PFSK-1 (cell line): ENCODE results near the gene RAP1A.

ENCODE experiments used
- FOXP2 ChIP-seq: optimal IDR thresholded peaks from 2 replicates; pipeline ENCODE3; 2011; ENCODE audit warnings: borderline replicate concordance, control low read depth, inconsistent platforms; ENCODE audit not compliant: insufficient read depth; ENCODE audit errors: extremely low read length, extremely low read depth
- POLR2AphosphoS5 ChIP-seq: IDR thresholded peaks from 2 replicates; pipeline ENCODE4 v1.6.1; 2012; ENCODE audit warnings: low read depth, mild to moderate bottlenecking, control low read depth, low read length, moderate library complexity
- SIN3A ChIP-seq: IDR thresholded peaks from 2 replicates; pipeline ENCODE4 v1.6.1; 2012; ENCODE audit warnings: mild to moderate bottlenecking, low read length, moderate library complexity, borderline replicate concordance; ENCODE audit not compliant: insufficient read depth
- TAF1 ChIP-seq: IDR thresholded peaks from 2 replicates; pipeline ENCODE4 v1.6.1; 2012; ENCODE audit warnings: low read length, control low read depth, borderline replicate concordance; ENCODE audit not compliant: insufficient read depth
- TF ChIP-seq, protein P1 (sequence below), 2 experiments: IDR thresholded peaks; 2 replicates each; pipeline versions ENCODE4 v1.6.1 to v1.8.0; 2011 to 2012; ENCODE audit warnings: low read depth in 2 of 2, low read length in 2 of 2, control low read depth in 1 of 2, inconsistent platforms in 1 of 2, mild to moderate bottlenecking in 1 of 2, moderate library complexity in 1 of 2; ENCODE audit not compliant: insufficient read depth in 1 of 2

The RAP1A gene

DNA sequence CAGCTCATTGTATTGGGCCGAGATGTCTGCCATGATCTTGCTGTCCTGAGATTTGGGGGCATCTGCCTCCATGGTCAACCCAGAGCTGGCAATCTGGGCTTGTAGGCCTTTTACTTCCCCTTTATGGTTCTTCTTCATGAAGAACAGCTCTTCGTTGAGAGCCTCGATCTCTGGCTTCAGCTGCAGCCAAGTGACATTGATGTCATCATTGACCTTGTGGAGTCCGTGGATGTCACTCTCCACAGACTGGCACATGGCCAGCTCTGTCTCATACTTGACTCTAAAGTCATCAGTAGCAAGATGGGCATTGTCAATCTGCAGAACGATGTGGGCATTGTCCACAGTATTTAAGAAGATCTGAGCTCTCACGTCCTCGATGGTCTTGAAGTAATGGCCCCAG lies 29.2 kb downstream of the RAP1A start:
- TF ChIP-seq FOXP2 (no peak), POLR2AphosphoS5 (no peak), SIN3A (no peak), TAF1 (no peak)
- TF ChIP-seq, protein P1, sequence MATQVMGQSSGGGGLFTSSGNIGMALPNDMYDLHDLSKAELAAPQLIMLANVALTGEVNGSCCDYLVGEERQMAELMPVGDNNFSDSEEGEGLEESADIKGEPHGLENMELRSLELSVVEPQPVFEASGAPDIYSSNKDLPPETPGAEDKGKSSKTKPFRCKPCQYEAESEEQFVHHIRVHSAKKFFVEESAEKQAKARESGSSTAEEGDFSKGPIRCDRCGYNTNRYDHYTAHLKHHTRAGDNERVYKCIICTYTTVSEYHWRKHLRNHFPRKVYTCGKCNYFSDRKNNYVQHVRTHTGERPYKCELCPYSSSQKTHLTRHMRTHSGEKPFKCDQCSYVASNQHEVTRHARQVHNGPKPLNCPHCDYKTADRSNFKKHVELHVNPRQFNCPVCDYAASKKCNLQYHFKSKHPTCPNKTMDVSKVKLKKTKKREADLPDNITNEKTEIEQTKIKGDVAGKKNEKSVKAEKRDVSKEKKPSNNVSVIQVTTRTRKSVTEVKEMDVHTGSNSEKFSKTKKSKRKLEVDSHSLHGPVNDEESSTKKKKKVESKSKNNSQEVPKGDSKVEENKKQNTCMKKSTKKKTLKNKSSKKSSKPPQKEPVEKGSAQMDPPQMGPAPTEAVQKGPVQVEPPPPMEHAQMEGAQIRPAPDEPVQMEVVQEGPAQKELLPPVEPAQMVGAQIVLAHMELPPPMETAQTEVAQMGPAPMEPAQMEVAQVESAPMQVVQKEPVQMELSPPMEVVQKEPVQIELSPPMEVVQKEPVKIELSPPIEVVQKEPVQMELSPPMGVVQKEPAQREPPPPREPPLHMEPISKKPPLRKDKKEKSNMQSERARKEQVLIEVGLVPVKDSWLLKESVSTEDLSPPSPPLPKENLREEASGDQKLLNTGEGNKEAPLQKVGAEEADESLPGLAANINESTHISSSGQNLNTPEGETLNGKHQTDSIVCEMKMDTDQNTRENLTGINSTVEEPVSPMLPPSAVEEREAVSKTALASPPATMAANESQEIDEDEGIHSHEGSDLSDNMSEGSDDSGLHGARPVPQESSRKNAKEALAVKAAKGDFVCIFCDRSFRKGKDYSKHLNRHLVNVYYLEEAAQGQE (IDR thresholded peaks at IDR 0.05; ENCODE audit: insufficient read depth in 1 of 2, low read depth in 2 of 2, low read length in 2 of 2), result no peak

- no peak for TF ChIP-seq SIN3A
- TF ChIP-seq TAF1, result no peak
Measured at GRCh38 chr1:111649227-111649626, 29.6 kb downstream of the RAP1A start.

GRCh38 chr1:111649648-111650047 lies 30.1 kb downstream of the RAP1A start:
- TF ChIP-seq POLR2AphosphoS5 (no peak), FOXP2 (no peak), SIN3A (no peak), TAF1 (no peak)
- TF ChIP-seq, protein P1 (IDR thresholded peaks at IDR 0.05; ENCODE audit: insufficient read depth in 1 of 2, low read depth in 2 of 2, low read length in 2 of 2), result no peak

DNA sequence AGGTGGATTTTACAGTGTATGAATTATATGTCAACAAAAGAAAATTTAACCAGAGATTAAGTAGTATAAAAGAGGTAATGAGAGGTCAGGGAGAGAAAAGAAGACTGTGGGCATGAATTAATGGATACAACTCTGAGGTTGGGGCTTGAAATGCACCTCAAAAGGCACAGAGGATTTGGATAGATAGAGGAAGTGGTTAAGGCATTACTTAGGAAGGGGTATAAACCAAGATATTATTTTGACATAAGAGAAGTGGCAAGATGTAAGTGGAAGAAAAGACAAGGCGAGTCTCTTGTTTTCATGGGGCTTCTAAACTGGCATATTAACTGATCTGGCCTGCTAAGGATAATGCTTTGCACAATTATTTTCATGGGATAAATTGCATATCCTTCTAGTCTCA lies 34.1 kb downstream of the RAP1A start:
- no peak for TF ChIP-seq POLR2AphosphoS5
- no peak for TF ChIP-seq SIN3A
- TF ChIP-seq, protein P1 (IDR thresholded peaks at IDR 0.05; ENCODE audit: insufficient read depth in 1 of 2, low read depth in 2 of 2, low read length in 2 of 2), result no peak
- TF ChIP-seq FOXP2, result no peak

DNA sequence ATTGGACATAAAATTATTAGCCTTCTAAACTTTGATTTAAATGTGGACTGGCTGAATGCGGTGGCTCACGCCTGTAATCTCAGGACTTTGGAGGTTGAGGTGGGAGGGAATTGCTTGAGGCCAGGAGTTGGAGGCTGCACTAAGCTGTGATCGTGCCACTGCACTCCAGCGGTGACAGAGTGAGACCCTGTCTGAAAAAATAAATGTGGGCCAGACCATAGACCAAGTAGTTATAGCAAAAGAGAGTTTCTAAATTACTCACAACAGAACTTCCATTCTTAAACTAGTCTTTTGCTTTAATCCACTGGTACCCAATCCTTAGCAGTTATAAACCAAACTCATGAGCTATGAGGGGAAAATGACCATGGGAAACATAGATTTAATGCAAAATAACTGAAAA lies 35.2 kb downstream of the RAP1A start:
- TF ChIP-seq TAF1 (no peak), FOXP2 (no peak), POLR2AphosphoS5 (no peak), SIN3A (no peak)
- TF ChIP-seq, protein P1 (IDR thresholded peaks at IDR 0.05; ENCODE audit: insufficient read depth in 1 of 2, low read depth in 2 of 2, low read length in 2 of 2), result no peak
